22Rv1 (cell line): ENCODE results near the gene CORO2B.

Experiments used
- ZFX ChIP-seq: fragments of 450-650 bp; IDR thresholded peaks from 2 replicates; pipeline ENCODE4 v1.6.1; 2017; ENCODE audit warnings: antibody characterized with exemption, borderline replicate concordance
- TF ChIP-seq, protein P1 (sequence below): fragments of 450-650 bp; IDR thresholded peaks from 2 replicates; pipeline ENCODE4 v1.5.1; 2017; ENCODE audit warnings: mild to moderate bottlenecking

DNA sequence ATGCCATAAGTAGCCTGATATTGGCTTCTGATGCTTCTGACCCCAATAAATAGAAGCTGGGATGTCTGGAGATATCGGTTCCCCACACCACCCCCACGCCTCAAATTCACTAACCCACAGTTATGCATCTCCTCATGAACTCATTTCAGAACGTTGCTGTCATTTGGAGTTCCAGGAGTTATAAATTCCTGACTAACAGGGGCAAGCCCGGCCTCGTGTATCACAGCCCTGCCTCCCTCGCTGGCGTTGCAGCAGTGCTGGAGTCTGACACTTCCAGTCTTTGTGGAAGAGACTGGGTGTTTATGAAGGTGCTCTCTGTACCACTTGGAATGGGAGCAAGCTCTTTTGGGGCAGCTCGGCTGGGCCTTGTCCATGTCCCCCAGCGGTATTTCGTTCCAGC lies 140.9 kb downstream of the CORO2B start:
- TF ChIP-seq, protein P1, sequence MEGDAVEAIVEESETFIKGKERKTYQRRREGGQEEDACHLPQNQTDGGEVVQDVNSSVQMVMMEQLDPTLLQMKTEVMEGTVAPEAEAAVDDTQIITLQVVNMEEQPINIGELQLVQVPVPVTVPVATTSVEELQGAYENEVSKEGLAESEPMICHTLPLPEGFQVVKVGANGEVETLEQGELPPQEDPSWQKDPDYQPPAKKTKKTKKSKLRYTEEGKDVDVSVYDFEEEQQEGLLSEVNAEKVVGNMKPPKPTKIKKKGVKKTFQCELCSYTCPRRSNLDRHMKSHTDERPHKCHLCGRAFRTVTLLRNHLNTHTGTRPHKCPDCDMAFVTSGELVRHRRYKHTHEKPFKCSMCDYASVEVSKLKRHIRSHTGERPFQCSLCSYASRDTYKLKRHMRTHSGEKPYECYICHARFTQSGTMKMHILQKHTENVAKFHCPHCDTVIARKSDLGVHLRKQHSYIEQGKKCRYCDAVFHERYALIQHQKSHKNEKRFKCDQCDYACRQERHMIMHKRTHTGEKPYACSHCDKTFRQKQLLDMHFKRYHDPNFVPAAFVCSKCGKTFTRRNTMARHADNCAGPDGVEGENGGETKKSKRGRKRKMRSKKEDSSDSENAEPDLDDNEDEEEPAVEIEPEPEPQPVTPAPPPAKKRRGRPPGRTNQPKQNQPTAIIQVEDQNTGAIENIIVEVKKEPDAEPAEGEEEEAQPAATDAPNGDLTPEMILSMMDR: no peak
- no peak for TF ChIP-seq ZFX
